ENCODE results near the gene CHN1.
A peak's percentile ranks its signal among the peaks of the same experiment; 100 is the strongest.

CHN1 gene

DNA sequence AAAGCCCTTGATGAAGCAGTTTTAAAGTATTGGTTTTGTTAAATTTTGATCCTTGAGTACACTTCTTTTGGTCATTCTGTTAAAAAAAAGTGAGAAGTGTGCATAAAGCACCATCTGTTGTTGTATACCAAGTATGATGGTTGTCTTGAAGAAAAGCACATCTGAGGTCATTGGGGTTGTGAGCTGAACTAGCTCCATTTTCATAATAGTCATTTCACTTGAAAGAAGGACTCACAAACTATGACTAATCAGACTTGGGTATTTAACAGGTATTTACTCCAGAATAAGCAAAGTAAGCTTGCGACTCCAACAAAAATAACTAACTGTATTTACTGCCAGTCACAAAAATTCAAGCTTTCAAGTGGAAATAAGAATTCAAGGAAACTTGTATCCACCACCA is 35.1 kb downstream of the CHN1 start:
- no peak for DNase-seq

DNA sequence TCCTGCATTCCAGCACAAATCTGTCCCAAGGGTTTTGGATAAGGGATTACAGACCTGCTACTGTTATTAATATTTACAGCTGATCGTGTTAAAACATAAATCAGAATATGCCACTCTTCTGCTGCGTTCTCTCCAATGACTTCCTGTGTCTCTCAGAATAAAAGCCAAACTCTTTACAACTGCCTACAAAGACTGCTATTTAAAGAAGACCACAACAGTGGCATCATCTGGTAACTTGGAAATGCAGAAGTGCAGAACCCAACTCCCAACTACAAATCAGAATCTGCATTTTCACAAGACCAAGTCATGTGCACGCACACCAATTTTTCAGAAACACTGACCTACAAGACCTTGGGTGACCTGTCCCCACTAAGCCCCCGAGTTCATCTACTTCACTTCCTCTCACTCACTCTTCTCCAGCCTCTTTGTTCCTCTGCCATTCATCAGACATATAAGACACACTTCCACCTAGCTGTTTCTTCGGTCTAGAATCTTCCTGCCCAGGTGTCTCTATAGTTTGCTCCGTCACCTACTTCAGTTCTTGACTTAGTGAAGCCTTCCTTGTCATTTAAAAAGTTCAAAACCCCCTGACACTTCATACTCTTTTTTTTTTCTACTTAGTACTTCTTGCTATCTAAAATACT is 36.0 kb downstream of the CHN1 start:
- DNase-seq, result no peak

- DNase-seq, result no peak
Measured at GRCh38 chr2:174967691-174968260, 37.4 kb downstream of the CHN1 start.

DNA sequence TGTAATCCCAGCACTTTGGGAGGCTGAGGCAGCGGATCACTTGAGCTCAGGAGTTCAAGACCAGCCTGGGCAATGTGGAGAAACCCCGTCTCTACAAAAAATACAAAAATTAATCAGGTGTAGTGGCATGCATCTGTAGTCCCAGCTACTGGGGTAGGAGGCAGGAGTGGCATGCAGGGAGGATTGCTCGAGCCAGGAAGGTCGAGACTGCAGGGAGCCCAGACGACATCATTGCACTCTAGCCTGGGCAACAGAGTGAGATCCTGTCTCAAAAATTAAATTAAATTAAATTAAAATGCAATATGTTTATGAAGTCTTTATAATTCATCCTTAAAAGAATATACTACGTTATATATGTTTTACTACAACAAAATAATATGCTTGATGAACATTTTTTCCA is 38.1 kb downstream of the CHN1 start:
- DNase-seq, result no peak

- no peak for DNase-seq
Measured at GRCh38 chr2:174965992-174966744, 39.0 kb downstream of the CHN1 start.

GRCh38 chr2:174965551-174965950 is 39.6 kb downstream of the CHN1 start:
- DNase-seq, result no peak

DNA sequence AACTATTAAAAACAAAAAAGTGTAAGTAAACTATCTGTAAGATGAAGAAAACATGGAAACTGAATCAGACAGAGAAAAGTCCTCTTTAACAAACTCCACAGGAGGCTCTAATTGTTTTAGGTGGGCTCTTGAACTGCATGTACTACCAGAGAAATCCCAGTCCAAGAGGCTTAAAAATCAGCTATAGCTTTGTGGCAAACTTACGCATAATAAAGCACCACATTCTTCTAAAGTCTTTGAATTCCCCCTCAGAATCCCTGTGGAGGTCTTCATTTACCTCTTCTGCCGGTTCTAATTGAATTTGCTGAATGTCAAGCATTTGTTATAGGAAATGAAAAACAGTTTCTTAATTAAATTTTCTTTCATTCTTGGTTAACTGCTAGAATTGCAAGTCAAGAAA is 40.8 kb downstream of the CHN1 start:
- DNase-seq, result no peak

DNA sequence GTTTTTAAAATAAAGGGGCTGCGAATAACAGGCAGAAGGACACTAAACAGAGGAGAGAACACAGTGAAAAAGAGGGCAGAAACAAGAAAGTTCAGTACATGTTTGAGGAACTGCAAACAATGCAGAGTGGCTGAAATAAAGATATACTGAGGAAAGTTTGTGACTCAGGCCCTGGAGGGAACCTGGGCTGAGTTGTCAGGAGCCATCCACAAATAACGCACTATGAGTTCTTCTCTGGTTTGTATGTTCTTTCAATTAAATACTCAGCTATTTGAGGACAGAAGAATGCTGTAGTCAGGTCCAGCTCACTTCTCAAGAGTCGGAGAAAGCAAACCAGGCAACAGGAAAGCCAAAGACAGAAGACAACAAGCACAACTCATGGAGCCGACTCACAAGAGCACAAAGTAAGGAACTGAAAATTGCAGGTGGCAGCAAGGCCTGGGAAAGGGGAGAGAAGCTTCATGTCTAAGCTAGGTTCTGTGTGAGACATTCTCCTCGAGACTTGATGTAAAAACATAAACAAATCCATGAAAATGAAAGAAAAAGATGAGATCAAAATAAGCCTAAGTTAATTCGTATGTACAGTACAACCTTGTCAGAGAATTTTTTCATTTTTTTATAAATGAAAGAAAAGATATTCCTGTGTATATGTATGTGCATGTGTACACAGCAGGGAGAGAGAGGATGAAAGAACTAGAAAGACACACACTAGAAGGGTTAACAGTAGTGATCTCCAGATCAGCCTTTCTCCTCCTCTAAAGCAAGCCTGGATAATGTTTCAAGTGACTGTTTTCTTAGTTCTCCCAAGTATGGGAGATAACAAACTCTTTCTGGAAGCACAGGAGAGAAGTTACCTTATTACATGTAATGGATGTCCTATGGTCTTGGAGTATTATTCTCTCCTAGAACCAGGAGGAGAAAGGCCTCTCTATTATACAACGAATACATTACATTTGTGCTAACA is 41.5 kb downstream of the CHN1 start:
- DNase-seq, result no peak

GRCh38 chr2:174959787-174960186 is 45.4 kb downstream of the CHN1 start:
- DNase-seq, result no peak

GRCh38 chr2:174957050-174957449 is 48.1 kb downstream of the CHN1 start:
- DNase-seq, result no peak

- DNase-seq, result peak; percentile 17
Measured at GRCh38 chr2:174952607-174953006, 52.6 kb downstream of the CHN1 start.

- DNase-seq, result no peak
Measured at GRCh38 chr2:174951745-174952144, 53.4 kb downstream of the CHN1 start.

DNA sequence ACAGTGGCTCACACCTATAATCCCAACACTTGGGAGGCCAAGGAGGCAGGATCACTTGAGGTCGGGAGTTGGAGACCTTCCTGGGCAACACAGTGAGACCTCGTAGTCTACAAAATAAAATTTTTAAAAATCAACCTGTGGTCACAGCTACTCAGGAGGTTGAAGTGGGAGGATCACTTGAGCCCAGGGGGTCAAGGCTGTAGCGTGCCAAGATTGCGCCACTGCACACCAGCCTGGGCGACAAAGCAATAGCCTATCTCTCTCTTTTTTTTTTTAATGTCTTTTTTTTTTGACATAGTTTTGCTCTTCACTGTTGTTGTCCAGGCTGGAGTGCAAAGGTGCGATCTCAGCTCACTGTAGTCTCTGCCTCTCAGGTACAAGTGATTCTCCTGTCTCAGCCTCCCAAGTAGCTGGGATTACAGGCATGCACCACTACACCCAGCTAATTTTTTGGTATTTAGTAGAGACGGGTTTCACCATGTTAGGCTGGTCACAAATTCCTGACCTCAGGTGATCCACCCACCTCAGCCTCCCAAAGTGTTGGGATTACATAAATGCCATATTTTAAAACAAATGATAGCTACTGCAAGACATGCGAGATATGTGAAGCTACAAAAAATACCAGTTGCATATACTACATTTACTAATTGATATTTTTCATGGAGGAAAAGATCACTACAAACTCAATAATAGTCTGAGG is 55.0 kb downstream of the CHN1 start:
- no peak for DNase-seq

GRCh38 chr2:174945601-174946260 is 59.5 kb downstream of the CHN1 start:
- no peak for DNase-seq

DNA sequence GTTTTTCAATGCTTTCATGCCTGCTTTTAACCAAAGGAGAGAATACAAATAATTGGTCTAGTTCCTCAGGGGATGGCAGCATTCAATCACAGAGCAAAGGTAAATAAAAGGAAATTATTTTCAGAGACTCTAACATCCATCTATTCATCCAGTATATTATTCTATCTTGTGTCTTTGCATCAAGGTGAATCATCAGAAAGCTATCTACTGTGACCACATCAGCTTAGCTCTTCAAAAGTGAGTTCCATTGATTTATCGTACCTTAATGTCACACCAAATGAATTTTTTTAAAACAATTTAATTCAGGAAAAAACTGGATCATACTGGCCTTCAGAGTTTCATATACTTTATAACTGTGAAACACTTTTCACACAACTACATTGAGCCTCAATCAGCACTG is 66.1 kb downstream of the CHN1 start:
- DNase-seq, result no peak

DNA sequence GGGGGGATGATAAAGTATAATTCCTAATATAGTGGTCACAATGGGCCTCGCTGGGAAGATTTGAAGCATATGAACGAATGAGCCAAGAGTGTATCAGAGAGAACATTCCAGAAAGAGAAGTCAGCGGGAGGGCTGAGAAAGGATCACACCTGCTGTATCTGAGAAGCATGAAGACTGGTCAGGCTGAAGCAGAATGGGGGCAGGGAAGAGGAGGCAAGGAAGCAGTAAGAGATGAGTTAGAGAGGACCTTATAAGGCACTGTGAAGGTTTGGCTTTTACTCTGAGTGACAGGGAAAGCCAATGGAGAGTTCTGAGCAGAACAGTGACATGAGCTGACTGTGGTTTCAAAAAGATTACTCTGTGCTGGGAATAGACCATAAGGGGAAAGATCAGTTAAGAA is 73.5 kb downstream of the CHN1 start:
- no peak for DNase-seq

- no peak for DNase-seq
Measured at GRCh38 chr2:174929786-174930185, 75.4 kb downstream of the CHN1 start.

DNA sequence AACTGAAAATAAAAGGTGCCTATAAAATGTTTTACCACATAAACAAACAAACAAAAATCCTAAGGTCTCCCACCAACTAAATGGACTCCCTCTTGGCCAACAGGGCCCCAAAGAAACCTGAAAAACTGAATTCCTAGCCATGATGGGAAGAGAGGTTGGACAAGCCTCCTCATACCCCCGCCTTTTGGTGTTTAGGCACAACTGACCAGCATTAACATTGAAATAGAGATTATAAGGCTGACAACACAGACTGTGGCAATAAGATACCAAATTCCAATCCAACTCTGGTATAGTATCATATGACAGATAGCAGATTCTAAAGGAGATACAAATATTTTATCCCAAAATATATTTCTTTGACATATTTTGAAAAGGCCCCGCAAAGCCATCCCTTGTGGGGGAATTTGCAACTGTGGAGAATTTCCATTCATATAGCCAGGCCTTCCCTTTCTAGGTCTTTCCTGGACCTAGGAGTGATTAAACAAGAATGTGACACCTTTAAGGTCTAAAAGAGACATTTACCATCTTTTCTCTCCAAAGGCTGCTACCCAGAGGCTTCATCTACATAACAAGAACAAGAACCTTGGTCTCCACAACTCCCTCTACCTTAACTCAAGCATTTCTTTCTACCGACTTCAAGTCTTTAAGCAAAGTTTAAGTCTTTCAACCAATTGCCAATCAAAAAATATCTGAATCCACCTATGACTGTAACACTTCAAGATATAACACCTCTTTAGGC is 80.0 kb downstream of the CHN1 start:
- no peak for DNase-seq

DNA sequence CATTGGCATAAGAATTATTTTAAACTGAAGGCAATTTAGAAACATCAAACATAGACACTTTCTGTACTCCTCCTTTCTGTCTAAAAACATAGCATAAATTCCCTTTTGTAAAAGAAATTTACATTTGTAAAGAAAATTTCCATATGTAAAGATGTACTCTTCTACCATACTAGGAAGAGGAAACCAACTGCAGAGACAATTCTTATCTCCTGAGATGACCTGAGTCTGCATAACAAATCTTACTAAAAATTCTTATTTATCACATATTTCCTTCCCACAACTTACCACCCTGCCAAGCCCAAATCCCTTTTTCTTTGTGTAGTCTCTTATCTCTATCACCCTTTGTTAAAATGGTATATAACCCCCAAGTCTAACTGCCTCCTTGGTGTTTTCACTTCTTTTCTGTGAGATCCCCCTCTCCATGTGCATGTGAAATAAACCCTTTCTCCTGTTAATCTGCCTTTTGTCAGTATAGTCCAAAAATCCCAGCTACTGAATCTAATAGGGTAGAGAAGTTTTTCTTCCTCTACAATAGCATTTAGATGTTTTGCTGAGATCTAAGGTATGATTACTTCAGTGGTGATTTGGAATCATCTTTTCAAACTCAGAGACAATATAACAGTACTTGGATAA is 81.0 kb downstream of the CHN1 start:
- no peak for DNase-seq

- DNase-seq, result no peak
Measured at GRCh38 chr2:174919947-174920595, 85.1 kb downstream of the CHN1 start.

All from NCI-H1092 (cell line).